IMR-90 (cell line): ENCODE measurements around the gene LGI1. TPM values are rescaled to one million over a fixed set of nuclear protein-coding genes. Genes with fewer than 3 reads are reported as not detected.

ENCODE experiments used
- ATAC-seq: fragments of 200-7000 bp; cut with Tn5 transposase; 2 replicates; pipeline ENCODE4 v1.9.1; 2020; ENCODE audit warnings: low read depth, mild to moderate bottlenecking, moderate library complexity
- BruUV-seq: library from RNA; stranded (reverse); fragments of 400-500 nt; replicated peaks from 2 replicates; lab custom pipeline; 2021; lab: Mats Ljungman, UMichigan
- CTCF ChIA-PET: fragments of 300-600 bp; formaldehyde crosslinking; extraction: SDS; loops from one replicate; lab custom pipeline; 2021; ENCODE audit warnings: antibody characterized with exemption; lab: Yijun Ruan, JAX
- POLR2A ChIA-PET: fragments of 300-600 bp; sonication (Branson Sonifier 250); formaldehyde crosslinking; loops from one replicate; lab custom pipeline; 2022; ENCODE audit warnings: antibody characterized with exemption; ENCODE audit not compliant: unreplicated experiment; lab: Charles Lee
- DNase-seq: peaks from one replicate; pipeline ENCODE4 v3.0.0; 2013
- H2AFZ ChIP-seq: replicated peaks from 2 replicates; pipeline ENCODE3; 2013; ENCODE audit warnings: low read length, mild to moderate bottlenecking; ENCODE audit not compliant: poor library complexity
- H2AK5ac ChIP-seq: 2 replicates; pipeline ENCODE4 v1.6.1; 2013; ENCODE audit warnings: low read depth, low read length, inconsistent platforms
- H2AK9ac ChIP-seq: replicated peaks from 2 replicates; pipeline ENCODE3; 2013; ENCODE audit warnings: mild to moderate bottlenecking, low read depth, low read length, moderate library complexity; ENCODE audit not compliant: poor library complexity
- H2BK120ac ChIP-seq: 2 replicates; pipeline ENCODE4 v1.6.1; 2013; ENCODE audit warnings: low read depth, low read length, inconsistent platforms
- H2BK15ac ChIP-seq: 3 replicates; pipeline ENCODE4 v1.6.1; 2013; ENCODE audit warnings: low read depth, low read length, inconsistent platforms
- H2BK20ac ChIP-seq: 2 replicates; pipeline ENCODE4 v1.6.1; 2013; ENCODE audit warnings: low read depth, mild to moderate bottlenecking, inconsistent platforms, low read length, moderate library complexity
- H2BK5ac ChIP-seq: 2 replicates; pipeline ENCODE4 v1.6.1; 2013; ENCODE audit warnings: mild to moderate bottlenecking, low read depth, low read length, inconsistent platforms; ENCODE audit not compliant: poor library complexity, severe bottlenecking
- H3K14ac ChIP-seq: replicated peaks from 2 replicates; pipeline ENCODE4 v1.6.1; 2013; ENCODE audit warnings: low read depth, low read length, inconsistent platforms
- H3K18ac ChIP-seq: 2 replicates; pipeline ENCODE4 v1.6.1; 2013; ENCODE audit warnings: low read depth, low read length, control low read depth
- H3K23ac ChIP-seq: 2 replicates; pipeline ENCODE4 v1.6.1; 2013; ENCODE audit warnings: low read depth, low read length, inconsistent platforms
- H3K27ac ChIP-seq: 2 replicates; pipeline ENCODE4 v1.5.1; 2013; ENCODE audit warnings: mild to moderate bottlenecking, control low read depth, low read length; ENCODE audit not compliant: insufficient read depth
- H3K27me3 ChIP-seq: 2 replicates; pipeline ENCODE4 v1.6.1; 2013; ENCODE audit warnings: low read length; ENCODE audit not compliant: control insufficient read depth, insufficient read depth
- H3K36me3 ChIP-seq: 2 replicates; pipeline ENCODE4 v1.6.1; 2013; ENCODE audit warnings: low read length, mixed read lengths; ENCODE audit not compliant: control insufficient read depth, insufficient read depth
- H3K4ac ChIP-seq: 2 replicates; pipeline ENCODE4 v1.6.1; 2013; ENCODE audit warnings: low read depth, low read length, inconsistent platforms
- H3K4me1 ChIP-seq: 2 replicates; pipeline ENCODE4 v1.6.1; 2013; ENCODE audit warnings: low read length, mixed read lengths; ENCODE audit not compliant: control insufficient read depth, insufficient read depth
- H3K4me2 ChIP-seq: 2 replicates; pipeline ENCODE4 v1.6.1; 2013; ENCODE audit warnings: low read depth, mild to moderate bottlenecking, control low read depth, low read length, moderate library complexity
- H3K4me3 ChIP-seq: 2 replicates; pipeline ENCODE4 v1.5.1; 2013; ENCODE audit warnings: low read depth, mild to moderate bottlenecking, control low read depth, low read length, moderate library complexity; ENCODE audit not compliant: insufficient read depth
- H3K56ac ChIP-seq: 2 replicates; pipeline ENCODE4 v1.6.1; 2013; ENCODE audit warnings: low read length, inconsistent platforms; ENCODE audit not compliant: insufficient read depth; ENCODE audit errors: extremely low read depth
- H3K79me1 ChIP-seq, 2 experiments: 2 replicates each; pipeline ENCODE4 v1.6.1; 2013; ENCODE audit warnings: low read length in 2 of 2, inconsistent platforms in 1 of 2, low read depth in 1 of 2
- H3K9ac ChIP-seq: 2 replicates; pipeline ENCODE4 v1.6.1; 2013; ENCODE audit warnings: low read depth, low read length, control low read depth
- H3K9me1 ChIP-seq: 2 replicates; pipeline ENCODE4 v1.6.1; 2013; ENCODE audit warnings: low read length, inconsistent platforms; ENCODE audit not compliant: insufficient read depth
- H3K9me3 ChIP-seq: 2 replicates; pipeline ENCODE4 v1.6.1; 2013; ENCODE audit warnings: low read length; ENCODE audit not compliant: control insufficient read depth, insufficient read depth
- H4K20me1 ChIP-seq: 2 replicates; pipeline ENCODE4 v1.6.1; 2013; ENCODE audit warnings: low read length, inconsistent platforms; ENCODE audit not compliant: insufficient read depth
- H4K5ac ChIP-seq: 2 replicates; pipeline ENCODE4 v1.6.1; 2013; ENCODE audit warnings: mild to moderate bottlenecking, low read depth, low read length, control low read depth
- H4K8ac ChIP-seq, 2 experiments: 2 replicates each; pipeline ENCODE4 v1.6.1; 2013; ENCODE audit warnings: low read depth in 2 of 2, low read length in 2 of 2, control low read depth in 1 of 2, inconsistent platforms in 1 of 2
- H4K91ac ChIP-seq: 2 replicates; pipeline ENCODE4 v1.6.1; 2013; ENCODE audit warnings: low read depth, low read length, inconsistent platforms; ENCODE audit not compliant: insufficient read depth
- BHLHE40 ChIP-seq: fragments of 150-350 bp; IDR thresholded peaks from 2 replicates; pipeline ENCODE4 v1.6.1; 2016; ENCODE audit warnings: mild to moderate bottlenecking, low read depth, low read length
- CEBPB ChIP-seq: IDR thresholded peaks from 2 replicates; pipeline ENCODE4 v1.6.1; 2012; ENCODE audit warnings: low read depth, low read length, improper control_type of control experiment
- CHD1 ChIP-seq: IDR thresholded peaks from 2 replicates; pipeline ENCODE4 v1.6.1; 2012; ENCODE audit warnings: low read depth, low read length, improper control_type of control experiment
- CTCF ChIP-seq: conservative IDR thresholded peaks from 2 replicates; pipeline ENCODE4 v1.5.1; 2012; ENCODE audit warnings: mild to moderate bottlenecking, low read depth, low read length, improper control_type of control experiment
- ELK1 ChIP-seq: fragments of 150-350 bp; IDR thresholded peaks from 2 replicates; pipeline ENCODE4 v1.6.1; 2016; ENCODE audit warnings: low read depth, mild to moderate bottlenecking, low read length, moderate library complexity, borderline replicate concordance
- FOS ChIP-seq: fragments of 150-350 bp; IDR thresholded peaks from 2 replicates; pipeline ENCODE4 v1.6.1; 2016; ENCODE audit warnings: low read depth, low read length
- MAFK ChIP-seq: IDR thresholded peaks from 2 replicates; pipeline ENCODE4 v1.6.1; 2012; ENCODE audit warnings: low read depth, low read length, improper control_type of control experiment
- MAZ ChIP-seq: IDR thresholded peaks from 2 replicates; pipeline ENCODE4 v1.6.1; 2012; ENCODE audit warnings: low read depth, mild to moderate bottlenecking, low read length, improper control_type of control experiment, moderate library complexity, borderline replicate concordance
- MXI1 ChIP-seq: IDR thresholded peaks from 2 replicates; pipeline ENCODE4 v1.6.1; 2012; ENCODE audit warnings: low read depth, mild to moderate bottlenecking, low read length, moderate library complexity, borderline replicate concordance
- NFE2L2 ChIP-seq: fragments of 150-350 bp; IDR thresholded peaks from 2 replicates; pipeline ENCODE4 v1.6.1; 2016; ENCODE audit warnings: low read depth, mild to moderate bottlenecking, low read length
- POLR2A ChIP-seq: IDR thresholded peaks from 2 replicates; pipeline ENCODE4 v1.6.1; 2012; ENCODE audit warnings: mild to moderate bottlenecking, low read depth, low read length
- RAD21 ChIP-seq: IDR thresholded peaks from 2 replicates; pipeline ENCODE4 v1.6.1; 2012; ENCODE audit warnings: low read length, improper control_type of control experiment
- RFX5 ChIP-seq: IDR thresholded peaks from 2 replicates; pipeline ENCODE4 v1.8.0; 2012; ENCODE audit warnings: low read depth, mild to moderate bottlenecking, low read length, moderate library complexity
- SMC3 ChIP-seq: fragments of 150-350 bp; IDR thresholded peaks from 2 replicates; pipeline ENCODE4 v1.6.1; 2016; ENCODE audit warnings: low read depth, mild to moderate bottlenecking, antibody characterized with exemption, low read length, moderate library complexity
- USF2 ChIP-seq: fragments of 150-350 bp; IDR thresholded peaks from 2 replicates; pipeline ENCODE4 v1.6.1; 2017; ENCODE audit warnings: mild to moderate bottlenecking, antibody characterized with exemption, low read length, low read depth
- WGBS, 2 experiments: methylation state at CpG; one replicate each; pipeline versions ENCODE4 v1.1.5 to v1.1.7; 2013; ENCODE audit warnings: missing lambda C conversion rate in 2 of 2; ENCODE audit not compliant: insufficient read length in 1 of 2; ENCODE audit errors: extremely low coverage in 2 of 2; 5-methylcytosine and 5-hydroxymethylcytosine counted together
- dilution Hi-C: fragments of 300-500 bp; cut with HindIII; formaldehyde crosslinking; loops from one replicate; pipeline ENCODE4 v1.14.3; 2018; ENCODE audit warnings: low sequenced_read_pairs; ENCODE audit not compliant: unreplicated experiment
- in situ Hi-C: fragments of 300-500 bp; cut with MboI; formaldehyde crosslinking; loops from 3 replicates; pipeline ENCODE4 v1.14.3; 2019; ENCODE audit warnings: low sequenced_read_pairs, inconsistent platforms, mixed read lengths
- intact Hi-C: fragments of 100-400 bp; cut with micrococcal nuclease; formaldehyde crosslinking; loops from 2 replicates; pipeline ENCODE4 v1.10.0; 2022
- polyA plus RNA-seq, 3 experiments: library from polyadenylated mRNA; depleted of rRNA; stranded (reverse); fragments of >200 nt; gene quantifications; 2 replicates each; pipeline ENCODE4 v1.2.3, GENCODE V29; 2012; ENCODE audit warnings: low replicate concordance in 1 of 3
- total RNA-seq: library from RNA; depleted of rRNA; stranded (reverse); fragments of >200 nt; gene quantifications from 2 replicates; pipeline ENCODE4 v1.2.3, GENCODE V29; 2012

Gene LGI1
- total and polyA plus RNA-seq, 2 of the 4 experiments (the other 2 are of a cell fraction): not detected

DNA sequence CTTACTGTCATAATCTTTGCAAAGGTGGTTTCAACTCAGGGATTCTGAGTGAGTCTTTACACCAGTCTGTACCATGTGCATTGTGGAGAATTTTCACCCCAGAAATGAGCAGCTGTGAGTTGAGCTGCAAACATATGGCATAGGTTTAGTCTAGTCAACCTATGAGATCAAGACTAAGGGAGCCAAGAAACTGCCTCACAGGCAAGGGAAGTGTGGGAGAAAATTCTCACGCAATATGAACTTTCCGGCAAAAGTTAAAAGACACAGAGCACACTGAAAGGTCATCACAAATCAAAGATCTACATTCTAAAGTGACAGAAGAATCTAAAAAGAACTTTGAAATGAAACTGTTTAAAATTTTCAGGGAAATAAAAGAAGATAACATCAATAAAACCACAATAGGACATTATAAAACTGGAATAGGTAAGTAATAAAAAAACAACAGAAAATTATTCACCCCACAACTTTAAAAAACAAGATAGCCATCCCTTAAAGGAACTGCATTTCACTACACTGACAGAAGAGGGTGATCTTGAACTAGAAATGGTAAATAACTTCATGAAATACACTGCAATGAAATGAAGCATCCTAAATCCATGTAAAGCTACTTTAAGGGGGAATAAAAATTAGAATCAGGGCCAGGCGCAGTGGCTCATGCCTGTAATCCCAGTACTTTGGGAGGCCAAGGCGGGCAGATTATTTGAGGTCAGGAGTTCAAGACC, 63.5 kb downstream of the LGI1 start:
- DNase-seq: peak; percentile 58
- intact Hi-C loops: loop anchor here (1.0 to 10.0 kb wide), 2 partner anchors 499 to 624 kb away; no protein-coding TSS in a partner anchor
- no peak overlapping the region for H2AFZ ChIP-seq
- no peak overlapping the region for H3K23ac ChIP-seq
- no peak overlapping the region for H3K27ac ChIP-seq
- no peak overlapping the region for H4K5ac ChIP-seq
- no peaks in the 10 kb centered on the region for H3K4me1 ChIP-seq
- no peak overlapping the region for H2BK5ac ChIP-seq
- H2BK20ac ChIP-seq: no peak overlapping the region
- H3K4ac ChIP-seq: no peak overlapping the region
- peaks cover 24% of the 10 kb centered on the region for H3K27me3 ChIP-seq
- no CpG with 5 or more reads among the region's 4 CpGs for WGBS, 2 experiments
- H4K20me1 ChIP-seq: no peaks in the 10 kb centered on the region
- H3K9me1 ChIP-seq: no peaks in the 10 kb centered on the region
- CTCF ChIA-PET: interaction anchor here (0.7 to 1.0 kb wide), 2 partner anchors 76 to 128 kb away, joined by 3 read pairs; no protein-coding TSS in a partner anchor
- in situ Hi-C loops: no loop called here
- H3K9me3 ChIP-seq: peaks cover 3% of the 10 kb centered on the region; the same call in 1 of the 2 replicates
- POLR2A ChIA-PET: no interaction called here
- BruUV-seq: no TSS peak
- dilution Hi-C loops: no loop called here
- H3K4me3 ChIP-seq: no peak overlapping the region
- H4K91ac ChIP-seq: no peak overlapping the region
- H3K9ac ChIP-seq: no peak overlapping the region
- no peak overlapping the region for H2AK9ac ChIP-seq
- H3K79me1 ChIP-seq: no peaks in the 10 kb centered on the region
- H2AK5ac ChIP-seq: no peak overlapping the region
- H4K8ac ChIP-seq: no peak overlapping the region
- no peak overlapping the region for H3K14ac ChIP-seq
- H3K36me3 ChIP-seq: no peaks in the 10 kb centered on the region
- ATAC-seq: peak; percentile 86
- no peak overlapping the region for H3K18ac ChIP-seq
- H2BK15ac ChIP-seq: no peak overlapping the region
- H3K56ac ChIP-seq: no peak overlapping the region
- no peak overlapping the region for H3K4me2 ChIP-seq
- no peak overlapping the region for H2BK120ac ChIP-seq
- TF ChIP-seq CEBPB: no peak
- TF ChIP-seq CTCF: peak; percentile 71
- TF ChIP-seq NFE2L2: no peak
- TF ChIP-seq RFX5: no peak
- TF ChIP-seq FOS: no peak
- no peak for TF ChIP-seq MAZ
- TF ChIP-seq MXI1: no peak
- no peak for TF ChIP-seq POLR2A
- no peak for TF ChIP-seq ELK1
- TF ChIP-seq BHLHE40: no peak
- TF ChIP-seq RAD21: peak; percentile 73
- TF ChIP-seq MAFK: no peak
- no peak for TF ChIP-seq CHD1
- TF ChIP-seq SMC3: peak; percentile 71
- TF ChIP-seq USF2: no peak
